Activated CD4-positive, alpha-beta memory T cell treated with anti-CD3 and anti-CD28 coated beads, Interleukin-2, amount 10 ng/mL, durations not matched to agents 7 days and 5 days (primary cell): ENCODE measurements around the gene ARHGAP8. TPM values are rescaled to one million over a fixed set of nuclear protein-coding genes. Genes with fewer than 3 reads are reported as not detected.
"Not testable (repeated sequence)": the region's sequence is repeated elsewhere in the genome, so short reads cannot be mapped to it uniquely, and the experiment has no call there.

ENCODE experiments used
- CTCF ChIA-PET: fragments of 350-600 bp; sonication (Branson Sonifier 250); formaldehyde crosslinking; loops from one replicate; lab custom pipeline; 2021; ENCODE audit warnings: antibody characterized with exemption, inconsistent platforms; lab: Charles Lee
- POLR2A ChIA-PET: fragments of 350-600 bp; sonication (Branson Sonifier 250); formaldehyde crosslinking; loops from one replicate; lab custom pipeline; 2021; ENCODE audit warnings: antibody characterized with exemption; lab: Charles Lee
- DNase-seq: peaks from one replicate; pipeline ENCODE4 v3.0.0-alpha.2; 2020
- H3K27ac Mint-ChIP-seq: one replicate; pipeline ENCODE4 v1.8.0; 2021; ENCODE audit warnings: mild to moderate bottlenecking, mixed read lengths
- H3K27me3 Mint-ChIP-seq: one replicate; pipeline ENCODE4 v1.8.0; 2021; ENCODE audit warnings: mixed read lengths
- H3K36me3 Mint-ChIP-seq: one replicate; pipeline ENCODE4 v1.8.0; 2021; ENCODE audit warnings: low read depth, mixed read lengths
- H3K4me1 Mint-ChIP-seq: one replicate; pipeline ENCODE4 v1.8.0; 2021; ENCODE audit warnings: mixed read lengths
- H3K4me3 Mint-ChIP-seq: one replicate; pipeline ENCODE4 v1.8.0; 2021; ENCODE audit warnings: mild to moderate bottlenecking, mixed read lengths
- H3K9me3 Mint-ChIP-seq: one replicate; pipeline ENCODE4 v1.8.0; 2021; ENCODE audit warnings: mixed read lengths
- total RNA-seq, 2 experiments: library from RNA; stranded (reverse); gene quantifications; one replicate each; pipeline ENCODE4 v1.2.3, GENCODE V29; 2021

Gene ARHGAP8
- total RNA-seq, 2 experiments from 2014 or later = 0.70 to 0.78 TPM

- no peak for DNase-seq
- Mint-ChIP-seq H3K4me3 (no peak overlapping the region), H3K4me1 (no peaks in the 10 kb centered on the region), H3K36me3 (no peaks in the 10 kb centered on the region), H3K9me3 (no peaks in the 10 kb centered on the region), H3K27ac (no peak overlapping the region), H3K27me3 (no peaks in the 10 kb centered on the region)
- ChIA-PET POLR2A (no interaction called here), CTCF (no interaction called here)
These were observed 140.7 kb downstream of the ARHGAP8 start for GRCh38 chr22:44892803-44893730.

GRCh38 chr22:44893731-44894080 is 141.3 kb downstream of the ARHGAP8 start:
- CTCF ChIA-PET = no interaction called here

GRCh38 chr22:44894321-44894720 is 141.9 kb downstream of the ARHGAP8 start:
- Mint-ChIP-seq H3K27ac (no peak overlapping the region), H3K4me3 (no peak overlapping the region), H3K9me3 (no peaks in the 10 kb centered on the region), H3K27me3 (no peaks in the 10 kb centered on the region), H3K4me1 (no peaks in the 10 kb centered on the region), H3K36me3 (no peaks in the 10 kb centered on the region)
- no peak for DNase-seq
- POLR2A ChIA-PET = no interaction called here
- CTCF ChIA-PET = no interaction called here

More at GRCh38 chr22:44893731-44894080, 141.3 kb downstream of the ARHGAP8 start:
- POLR2A ChIA-PET = no interaction called here
- no peak overlapping the region for H3K27ac Mint-ChIP-seq
- DNase-seq = no peak
- H3K36me3 Mint-ChIP-seq = no peaks in the 10 kb centered on the region
- H3K9me3 Mint-ChIP-seq = no peaks in the 10 kb centered on the region
- H3K4me3 Mint-ChIP-seq = no peak overlapping the region
- H3K4me1 Mint-ChIP-seq = no peaks in the 10 kb centered on the region
- no peaks in the 10 kb centered on the region for H3K27me3 Mint-ChIP-seq

- Mint-ChIP-seq H3K4me3 (no peak overlapping the region), H3K9me3 (no peaks in the 10 kb centered on the region), H3K27ac (no peak overlapping the region), H3K27me3 (no peaks in the 10 kb centered on the region), H3K4me1 (no peaks in the 10 kb centered on the region), H3K36me3 (no peaks in the 10 kb centered on the region)
- no peak for DNase-seq
- ChIA-PET POLR2A (no interaction called here), CTCF (no interaction called here)
These were observed 142.4 kb downstream of the ARHGAP8 start for GRCh38 chr22:44894782-44895181.

- CTCF ChIA-PET = no interaction called here
- H3K27ac Mint-ChIP-seq = no peak overlapping the region
- POLR2A ChIA-PET = no interaction called here
- H3K36me3 Mint-ChIP-seq = no peaks in the 10 kb centered on the region
- H3K4me1 Mint-ChIP-seq = no peaks in the 10 kb centered on the region
- no peaks in the 10 kb centered on the region for H3K9me3 Mint-ChIP-seq
- peaks cover 2% of the 10 kb centered on the region for H3K27me3 Mint-ChIP-seq
- no peak for DNase-seq
- no peak overlapping the region for H3K4me3 Mint-ChIP-seq
These were observed 143.1 kb downstream of the ARHGAP8 start for GRCh38 chr22:44895296-44896055.

- CTCF ChIA-PET = no interaction called here
- no peak overlapping the region for H3K4me3 Mint-ChIP-seq
- H3K27me3 Mint-ChIP-seq = peaks cover 9% of the 10 kb centered on the region
- H3K4me1 Mint-ChIP-seq = no peaks in the 10 kb centered on the region
- no peak overlapping the region for H3K27ac Mint-ChIP-seq
- peaks cover 11% of the 10 kb centered on the region for H3K9me3 Mint-ChIP-seq
- no peak for DNase-seq
- POLR2A ChIA-PET = no interaction called here
- H3K36me3 Mint-ChIP-seq = no peaks in the 10 kb centered on the region
These were observed 145.9 kb downstream of the ARHGAP8 start for GRCh38 chr22:44898236-44898635.

GRCh38 chr22:44901301-44901700 is 148.9 kb downstream of the ARHGAP8 start:
- H3K27me3 Mint-ChIP-seq = peaks cover 19% of the 10 kb centered on the region
- ChIA-PET POLR2A (no interaction called here), CTCF (no interaction called here)
- no peaks in the 10 kb centered on the region for H3K36me3 Mint-ChIP-seq
- no peak overlapping the region for H3K27ac Mint-ChIP-seq
- no peak overlapping the region for H3K4me3 Mint-ChIP-seq
- no peak for DNase-seq
- peaks cover 11% of the 10 kb centered on the region for H3K9me3 Mint-ChIP-seq
- H3K4me1 Mint-ChIP-seq = no peaks in the 10 kb centered on the region

- POLR2A ChIA-PET, H3K36me3 Mint-ChIP-seq, H3K4me1 Mint-ChIP-seq, H3K27ac Mint-ChIP-seq, H3K4me3 Mint-ChIP-seq, CTCF ChIA-PET, DNase-seq: not testable (repeated sequence)
- H3K9me3 Mint-ChIP-seq = peaks cover 11% of the 10 kb centered on the region
- H3K27me3 Mint-ChIP-seq = peaks cover 19% of the 10 kb centered on the region
These were observed 150.8 kb downstream of the ARHGAP8 start for GRCh38 chr22:44903164-44903563.

GRCh38 chr22:44904492-44905152 is 152.2 kb downstream of the ARHGAP8 start:
- H3K4me3 Mint-ChIP-seq, POLR2A ChIA-PET, CTCF ChIA-PET, DNase-seq, H3K4me1 Mint-ChIP-seq, H3K36me3 Mint-ChIP-seq, H3K27ac Mint-ChIP-seq: not testable (repeated sequence)
- peaks cover 11% of the 10 kb centered on the region for H3K9me3 Mint-ChIP-seq
- peaks cover 19% of the 10 kb centered on the region for H3K27me3 Mint-ChIP-seq

GRCh38 chr22:44906248-44906936 is 154.0 kb downstream of the ARHGAP8 start:
- peaks cover 12% of the 10 kb centered on the region for H3K9me3 Mint-ChIP-seq
- no peak overlapping the region for H3K27ac Mint-ChIP-seq
- peaks cover 17% of the 10 kb centered on the region for H3K27me3 Mint-ChIP-seq
- CTCF ChIA-PET = no interaction called here
- DNase-seq = no peak
- H3K4me3 Mint-ChIP-seq = no peak overlapping the region
- H3K36me3 Mint-ChIP-seq = no peaks in the 10 kb centered on the region
- H3K4me1 Mint-ChIP-seq = no peaks in the 10 kb centered on the region
- POLR2A ChIA-PET = no interaction called here

- Mint-ChIP-seq H3K4me1 (no peaks in the 10 kb centered on the region), H3K36me3 (no peaks in the 10 kb centered on the region), H3K27ac (no peak overlapping the region), H3K27me3 (peaks cover 18% of the 10 kb centered on the region), H3K4me3 (no peak overlapping the region), H3K9me3 (peaks cover 7% of the 10 kb centered on the region)
- DNase-seq = no peak
- ChIA-PET CTCF (no interaction called here), POLR2A (no interaction called here)
These were observed 154.7 kb downstream of the ARHGAP8 start for GRCh38 chr22:44906999-44907644.
